Heart left ventricle (tissue), 16 donors: ENCODE measurements around the gene IL18BP. TPM values are rescaled to one million over a fixed set of nuclear protein-coding genes. Genes with fewer than 3 reads are reported as not detected.

Experiments used
- ATAC-seq, 4 donors: fragments of 200-7000 bp; cut with Tn5 transposase; one replicate each; pipeline ENCODE4 v1.9.1; 2020 to 2022; ENCODE audit warnings: moderate library complexity in 4 of 4, mild to moderate bottlenecking in 3 of 4, moderate number of reproducible peaks in 1 of 4
- DNase-seq, 5 donors: peaks; one replicate each; pipeline ENCODE4 v3.0.0-alpha.2; 2020
- H3K27ac ChIP-seq, 12 donors: fragments of 200-600 bp; sonication (generic) in 4 of 12; one replicate each; pipeline versions ENCODE4 v1.5.0 to v1.8.0; 2016 to 2022; ENCODE audit warnings: mild to moderate bottlenecking in 2 of 12
- H3K27me3 ChIP-seq, 9 donors: fragments of 200-600 bp; sonication (generic) in 2 of 9; one replicate each; pipeline versions ENCODE4 v1.5.1 to v1.8.0; 2016 to 2022; ENCODE audit warnings: mild to moderate bottlenecking in 3 of 9
- H3K36me3 ChIP-seq, 9 donors: fragments of 200-600 bp; sonication (generic) in 2 of 9; one replicate each; pipeline versions ENCODE4 v1.5.0 to v1.8.0; 2018 to 2022; ENCODE audit warnings: mild to moderate bottlenecking in 2 of 9
- H3K4me1 ChIP-seq, 12 donors: fragments of 200-600 bp; sonication (generic) in 4 of 12; one replicate each; pipeline versions ENCODE4 v1.5.0 to v1.8.0; 2016 to 2022; ENCODE audit warnings: mild to moderate bottlenecking in 3 of 12
- H3K4me3 ChIP-seq, 12 donors: fragments of 200-600 bp; sonication (generic) in 4 of 12; one replicate each; pipeline versions ENCODE4 v1.5.0 to v1.8.0; 2017 to 2022; ENCODE audit warnings: mild to moderate bottlenecking in 9 of 12, moderate library complexity in 4 of 12
- H3K9me3 ChIP-seq, 12 donors: fragments of 200-600 bp; sonication (generic) in 4 of 12; one replicate each; pipeline versions ENCODE4 v1.5.0 to v1.8.0; 2016 to 2022; ENCODE audit warnings: mild to moderate bottlenecking in 1 of 12
- CTCF ChIP-seq, 12 donors: fragments of 200-600 bp; sonication (generic) in 4 of 12; IDR thresholded peaks; one replicate each; pipeline versions ENCODE4 v1.5.0 to v1.8.0; 2018 to 2022; ENCODE audit warnings: antibody characterized with exemption in 12 of 12, mild to moderate bottlenecking in 5 of 12
- POLR2A ChIP-seq, 2 donors: fragments of 450-650 bp; IDR thresholded peaks; one replicate each; pipeline ENCODE4 v1.6.1; 2017; ENCODE audit warnings: antibody characterized with exemption in 2 of 2, mild to moderate bottlenecking in 2 of 2, moderate library complexity in 2 of 2
- WGBS, 4 donors: extraction: QIAGEN DNeasy Blood & Tissue Kit in 2 of 4; methylation state at CpG; one replicate each; pipeline versions ENCODE4 v1.1.5 to v1.1.7; 2013 to 2018; 5-methylcytosine and 5-hydroxymethylcytosine counted together
- intact Hi-C, 10 donors: fragments of 100-400 bp; cut with DNase I; formaldehyde crosslinking; loops; one replicate each; pipeline versions ENCODE4 v1.11.1 to v1.14.2; 2022
- polyA plus RNA-seq, 2 donors: library from polyadenylated mRNA; stranded (reverse); fragments of 200-250 nt; gene quantifications; one replicate each; pipeline ENCODE4 v1.2.3, GENCODE V29; 2013
- total RNA-seq, 9 donors: library from RNA; depleted of rRNA in 2 of 9; stranded (reverse); fragments of >200 nt in 2 of 9; fragmentation: NEBNext Ultra II Directional in 3 of 9; extraction: Animal tissue kit (Norgen Biotek cat#: 25700) in 3 of 9; gene quantifications; one replicate each; pipeline versions ENCODE4 v1.1.0 to v1.2.4, GENCODE V29; 2016 to 2023
- donor health status: ischemic (EF 13 %, LVEDD 7.1; RV severe dilation, severe dysfunction).
- donor health status: healthy with polysubstance abuse.
- donor health status: DM: no; HTN: yes; CAD: no.
- donor health status: DM: no; HTN: no; CAD: no.
- donor health status: ischemic (EF 25% LVEDD 6.9; RV normal size, moderate dysfunction).
- donor health status: ischemic (EF 25% LVEDD 5.7; RV mildly dilated, moderate dysfunction).
- donor health status: healthy.
- donor health status: DM: yes; HTN: yes; CAD: no.
- donor health status: ischemic (EF 35%, LVEDD 5.7; RV mildly dilated, moderate dysfunction).
- donor health status: nonischemic (EF 11% LVEDD 7.7; RV severe dilation, severe dysfunction).
- donor health status: DM: yes; HTN: yes; CAD: no.
- donor health status: PGD.
- donor health status: ischemic (EF 29% LVEDD 5.4; RV normal size, mild dysfunction).
- donor health status: nonischemic (EF 23%, LVEDD 6.1; RV moderate dilation, normal function).

Gene IL18BP
- total and polyA plus RNA-seq, 11 donors, result 1.1 to 86.5 (median 4.4) TPM

- Histone ChIP-seq H3K4me3 (no peak overlapping the region), H3K27me3 (no peaks in the 10 kb centered on the region), H3K27ac (peak overlapping the region in 1 of 12 donors; percentile 47), H3K4me1 (peaks cover 0 to 25% (median 3%) of the 10 kb centered on the region in 12 donors), H3K36me3 (peaks cover 0 to 61% (median 41%) of the 10 kb centered on the region in 9 donors), H3K9me3 (no peaks in the 10 kb centered on the region)
- DNase-seq, result no peak
- 43 to 54% (median 52%) methylated on average over 3 of the region's 3 CpGs for WGBS, 4 donors
- intact Hi-C loops, result no loop called here
- TF ChIP-seq POLR2A (IDR thresholded peaks at IDR 0.05) (no peak), CTCF (IDR thresholded peaks at IDR 0.05) (no peak)
- peak in 3 of 4 donors; percentile 28 to 60 (median 55) for ATAC-seq
Measured at GRCh38 chr11:71988050-71988449, 10.7 kb upstream of the IL18BP start.

GRCh38 chr11:71990701-71991100, 8.0 kb upstream of the IL18BP start:
- 62 to 73% (median 62%) methylated on average over 3 of the region's 3 CpGs for WGBS, 4 donors
- H3K27me3 ChIP-seq, result no peaks in the 10 kb centered on the region
- H3K4me3 ChIP-seq, result no peak overlapping the region
- intact Hi-C loops, result no loop called here
- peaks cover 0 to 24% (median 3%) of the 10 kb centered on the region in 12 donors for H3K4me1 ChIP-seq
- H3K27ac ChIP-seq, result peak overlapping the region in 1 of 12 donors; percentile 68
- DNase-seq (no peak), ATAC-seq (no peak)
- H3K9me3 ChIP-seq, result no peaks in the 10 kb centered on the region
- H3K36me3 ChIP-seq, result peaks cover 0 to 48% (median 24%) of the 10 kb centered on the region in 9 donors
- TF ChIP-seq POLR2A (IDR thresholded peaks at IDR 0.05), result no peak
- no peak for TF ChIP-seq CTCF (IDR thresholded peaks at IDR 0.05)

GRCh38 chr11:71991494-71991893, 7.2 kb upstream of the IL18BP start:
- H3K4me3 ChIP-seq, result no peak overlapping the region
- TF ChIP-seq POLR2A (IDR thresholded peaks at IDR 0.05) (no peak), CTCF (IDR thresholded peaks at IDR 0.05) (no peak)
- no peak for DNase-seq
- peak overlapping the region in 1 of 12 donors; percentile 68 for H3K27ac ChIP-seq
- H3K4me1 ChIP-seq, result peaks cover 0 to 23% (median 3%) of the 10 kb centered on the region in 12 donors
- intact Hi-C loops, result no loop called here
- H3K36me3 ChIP-seq, result peaks cover 0 to 41% (median 25%) of the 10 kb centered on the region in 9 donors
- no peaks in the 10 kb centered on the region for H3K9me3 ChIP-seq
- ATAC-seq, result peak in 3 of 4 donors; percentile 32 to 60 (median 51)
- 89 to 93% (median 90%) methylated on average over 3 of the region's 3 CpGs for WGBS, 4 donors
- no peaks in the 10 kb centered on the region for H3K27me3 ChIP-seq

DNA sequence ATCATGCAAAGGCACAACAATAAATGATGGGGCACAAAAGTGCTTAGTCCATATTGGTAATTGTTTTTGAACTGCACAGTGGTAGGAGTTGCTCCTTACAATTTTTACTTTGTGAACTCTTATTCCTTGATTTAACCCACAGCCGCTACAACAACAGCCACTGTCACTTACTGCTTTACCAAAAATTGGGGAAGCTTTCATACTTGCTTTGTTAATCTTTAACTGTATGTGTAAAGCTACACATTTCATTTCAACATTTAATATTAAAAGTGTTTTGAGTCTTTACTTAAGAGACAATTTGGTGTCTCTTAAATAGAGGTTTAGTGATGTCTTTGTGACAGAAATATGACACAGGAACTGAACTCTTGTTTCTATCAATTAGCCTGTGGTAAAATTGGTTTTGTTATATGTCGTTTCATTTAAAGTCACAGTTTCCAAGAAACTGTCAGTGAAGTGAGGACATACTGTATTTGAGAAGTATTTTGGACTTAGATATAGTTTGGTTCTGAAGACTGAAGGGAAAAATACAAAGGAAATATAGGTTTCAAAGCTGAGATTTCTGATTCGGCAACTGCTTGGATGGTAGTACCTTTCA, 6.5 kb upstream of the IL18BP start:
- WGBS, 4 donors, result 83 to 93% (median 89%) methylated on average over 3 of the region's 3 CpGs
- ATAC-seq, result no peak
- Histone ChIP-seq H3K27me3 (no peaks in the 10 kb centered on the region), H3K4me3 (no peak overlapping the region), H3K9me3 (no peaks in the 10 kb centered on the region), H3K27ac (peak overlapping the region in 1 of 12 donors; percentile 68), H3K36me3 (peaks cover 0 to 41% (median 19%) of the 10 kb centered on the region in 9 donors), H3K4me1 (peaks cover 0 to 28% (median 5%) of the 10 kb centered on the region in 12 donors)
- TF ChIP-seq POLR2A (IDR thresholded peaks at IDR 0.05) (no peak), CTCF (IDR thresholded peaks at IDR 0.05) (no peak)
- intact Hi-C loops, result no loop called here
- no peak for DNase-seq
